ENCODE results near the gene SUSD4.

DNA sequence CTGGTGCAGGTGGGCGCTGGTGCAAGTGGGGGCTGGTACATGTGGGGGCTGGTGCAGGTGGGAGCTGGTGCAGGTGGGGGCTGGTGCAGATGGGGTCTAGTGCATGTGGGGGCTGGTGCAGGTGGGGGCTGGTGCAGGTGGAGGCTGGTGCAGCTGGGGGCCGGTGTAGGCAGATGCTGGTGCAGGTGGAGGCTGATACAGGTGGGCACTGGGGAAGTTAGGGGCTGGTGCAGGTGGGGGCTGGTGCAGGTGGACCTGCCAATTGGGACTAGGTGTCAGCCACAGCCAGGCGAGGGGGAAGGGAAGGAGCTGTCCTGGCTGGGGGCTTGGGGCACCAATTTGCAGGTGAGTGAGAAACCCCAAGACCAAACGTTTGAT is 174.5 kb downstream of the SUSD4 start:
- TF ChIP-seq, protein P1, sequence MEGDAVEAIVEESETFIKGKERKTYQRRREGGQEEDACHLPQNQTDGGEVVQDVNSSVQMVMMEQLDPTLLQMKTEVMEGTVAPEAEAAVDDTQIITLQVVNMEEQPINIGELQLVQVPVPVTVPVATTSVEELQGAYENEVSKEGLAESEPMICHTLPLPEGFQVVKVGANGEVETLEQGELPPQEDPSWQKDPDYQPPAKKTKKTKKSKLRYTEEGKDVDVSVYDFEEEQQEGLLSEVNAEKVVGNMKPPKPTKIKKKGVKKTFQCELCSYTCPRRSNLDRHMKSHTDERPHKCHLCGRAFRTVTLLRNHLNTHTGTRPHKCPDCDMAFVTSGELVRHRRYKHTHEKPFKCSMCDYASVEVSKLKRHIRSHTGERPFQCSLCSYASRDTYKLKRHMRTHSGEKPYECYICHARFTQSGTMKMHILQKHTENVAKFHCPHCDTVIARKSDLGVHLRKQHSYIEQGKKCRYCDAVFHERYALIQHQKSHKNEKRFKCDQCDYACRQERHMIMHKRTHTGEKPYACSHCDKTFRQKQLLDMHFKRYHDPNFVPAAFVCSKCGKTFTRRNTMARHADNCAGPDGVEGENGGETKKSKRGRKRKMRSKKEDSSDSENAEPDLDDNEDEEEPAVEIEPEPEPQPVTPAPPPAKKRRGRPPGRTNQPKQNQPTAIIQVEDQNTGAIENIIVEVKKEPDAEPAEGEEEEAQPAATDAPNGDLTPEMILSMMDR (IDR thresholded peaks at IDR 0.05) = no peak
- no peak for TF ChIP-seq EZH2 (IDR thresholded peaks at IDR 0.05)
